Measurements from ENCODE around the gene BEX1. TPM values are rescaled to one million over a fixed set of nuclear protein-coding genes. Genes with fewer than 3 reads are reported as not detected.
"Not testable (repeated sequence)": the region's sequence is repeated elsewhere in the genome, so short reads cannot be mapped to it uniquely, and the experiment has no call there.

The BEX1 gene
- 10 to 100 TPM in 1 of 3 donors, under 1 TPM in 1, not detected in 1; 1.00 to 22.1 TPM for polyA plus RNA-seq

- 1 to 30% (median 5%) methylated on average over 12 to 39 of the region's 39 CpGs for WGBS, 3 donors
- H3K27ac ChIP-seq (ENCODE audit: low read depth, low read length), result no peak within 1 kb of the TSS
These were observed at the start of gene BEX1 for GRCh38 chrX:103063918-103064434. Gene BEX1 (minus strand): TSS chrX:103064171. CDS start chrX:103063274, 897 bp downstream.

GRCh38 chrX:103109497-103109896 is 45.5 kb upstream of the BEX1 start:
- H3K27ac ChIP-seq (ENCODE audit: low read depth, low read length), result not testable (repeated sequence)
- 81 to 97% (median 92%) methylated on average over 6 of the region's 6 CpGs for WGBS, 3 donors

GRCh38 chrX:103107836-103108235 is 43.9 kb upstream of the BEX1 start:
- H3K27ac ChIP-seq (ENCODE audit: low read depth, low read length), result no peak overlapping the region
- WGBS, 3 donors, result 25 to 100% (median 91%) methylated on average over 2 to 4 of the region's 4 CpGs

GRCh38 chrX:103107227-103107737 is 43.3 kb upstream of the BEX1 start:
- H3K27ac ChIP-seq (ENCODE audit: low read depth, low read length), result not testable (repeated sequence)
- 94 to 97% (median 95%) methylated on average over 11 to 21 of the region's 21 CpGs for WGBS, 3 donors

GRCh38 chrX:103104370-103104769 is 40.4 kb upstream of the BEX1 start:
- WGBS, 3 donors, result 88 to 100% (median 92%) methylated on average over 1 to 26 of the region's 26 CpGs
- H3K27ac ChIP-seq (ENCODE audit: low read depth, low read length), result not testable (repeated sequence)

GRCh38 chrX:103103866-103104265 is 39.9 kb upstream of the BEX1 start:
- H3K27ac ChIP-seq (ENCODE audit: low read depth, low read length), result not testable (repeated sequence)
- WGBS, 3 donors, result no CpG with 5 or more reads among the region's 2 CpGs

GRCh38 chrX:103101299-103102042 is 37.5 kb upstream of the BEX1 start:
- H3K27ac ChIP-seq (ENCODE audit: low read depth, low read length), result no peak overlapping the region
- WGBS, 3 donors, result 27 to 33% (median 27%) methylated on average over 3 of the region's 3 CpGs

GRCh38 chrX:103100484-103100883 is 36.5 kb upstream of the BEX1 start:
- 80 to 93% (median 93%) methylated on average over 4 of the region's 4 CpGs for WGBS, 3 donors
- H3K27ac ChIP-seq (ENCODE audit: low read depth, low read length), result no peak overlapping the region

- H3K27ac ChIP-seq (ENCODE audit: low read depth, low read length), result no peak overlapping the region
- 82 to 87% (median 86%) methylated on average over 4 of the region's 4 CpGs for WGBS, 3 donors
These were observed 35.7 kb upstream of the BEX1 start for GRCh38 chrX:103099691-103100090.

- no peak overlapping the region for H3K27ac ChIP-seq (ENCODE audit: low read depth, low read length)
- 70 to 78% (median 76%) methylated on average over 2 of the region's 2 CpGs for WGBS, 3 donors
These were observed 34.5 kb upstream of the BEX1 start for GRCh38 chrX:103098488-103098887.

- H3K27ac ChIP-seq (ENCODE audit: low read depth, low read length), result no peak within 1 kb of the TSS
- 63 to 90% (median 66%) methylated on average over 5 of the region's 5 CpGs for WGBS, 3 donors
These were observed 29.0 kb upstream of the BEX1 start, which contains the start of gene NXF3 for GRCh38 chrX:103092942-103093341. Gene NXF3 (minus strand): TSS chrX:103093143. CDS start chrX:103093023, 120 bp downstream.

GRCh38 chrX:103081051-103081450 is 17.1 kb upstream of the BEX1 start:
- no peak overlapping the region for H3K27ac ChIP-seq (ENCODE audit: low read depth, low read length)
- 23 to 72% (median 70%) methylated on average over 2 to 6 of the region's 6 CpGs for WGBS, 3 donors

- 38 to 70% (median 51%) methylated on average over 5 of the region's 5 CpGs for WGBS, 3 donors
- H3K27ac ChIP-seq (ENCODE audit: low read depth, low read length), result no peak overlapping the region
These were observed 9.5 kb upstream of the BEX1 start for GRCh38 chrX:103073467-103073866.

GRCh38 chrX:103066606-103067005 is 2.6 kb upstream of the BEX1 start:
- H3K27ac ChIP-seq (ENCODE audit: low read depth, low read length), result no peak overlapping the region
- 63 to 78% (median 66%) methylated on average over 1 of the region's 1 CpG for WGBS, 3 donors

- WGBS, 3 donors, result 2 to 32% (median 3%) methylated on average over 14 to 32 of the region's 34 CpGs
- H3K27ac ChIP-seq (ENCODE audit: low read depth, low read length), result no peak overlapping the region
These were observed 653 bp downstream of the BEX1 start for GRCh38 chrX:103063191-103063845.

- 76 to 81% (median 78%) methylated on average over 3 of the region's 3 CpGs for WGBS, 3 donors
- no peak overlapping the region for H3K27ac ChIP-seq (ENCODE audit: low read depth, low read length)
These were observed 2.5 kb downstream of the BEX1 start for GRCh38 chrX:103061486-103061885.

GRCh38 chrX:103056902-103057301 is 7.1 kb downstream of the BEX1 start:
- WGBS, 3 donors, result 35 to 93% (median 65%) methylated on average over 2 of the region's 2 CpGs
- H3K27ac ChIP-seq (ENCODE audit: low read depth, low read length), result no peak overlapping the region

GRCh38 chrX:103052625-103053024 is 11.3 kb downstream of the BEX1 start:
- H3K27ac ChIP-seq (ENCODE audit: low read depth, low read length), result no peak overlapping the region

GRCh38 chrX:103051260-103051789 is 12.6 kb downstream of the BEX1 start:
- WGBS, 3 donors, result 20 to 38% (median 22%) methylated on average over 8 of the region's 8 CpGs
- no peak overlapping the region for H3K27ac ChIP-seq (ENCODE audit: low read depth, low read length)

Measured in adipose tissue (tissue), 3 donors.